Measurements from ENCODE around the gene GAL3ST1.

Gene GAL3ST1

DNA sequence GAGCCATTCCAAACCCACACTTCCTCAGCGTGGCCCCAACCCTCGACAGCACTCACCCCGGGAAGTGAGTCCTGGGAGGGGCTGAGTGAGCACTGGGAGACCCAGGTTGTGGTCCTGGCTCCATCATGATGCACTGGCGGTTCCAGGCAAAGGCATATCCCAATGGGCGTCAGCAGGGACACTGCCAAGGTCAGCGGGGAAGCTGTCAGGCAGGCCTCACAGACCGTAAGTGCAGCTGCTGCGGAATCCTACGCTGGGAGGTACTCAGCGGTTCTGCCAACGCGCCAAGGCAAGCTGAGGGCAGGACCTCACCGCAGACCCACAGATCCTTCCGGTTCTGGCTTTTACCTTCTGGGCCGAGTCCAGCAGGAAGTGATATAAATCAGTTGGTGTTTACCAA is 1.4 kb upstream of the GAL3ST1 start:
- Histone ChIP-seq H3K4me3 (ENCODE audit: low read depth in 1 of 2, low read length in 1 of 2) (no peak overlapping the region), H3K27ac (no peak overlapping the region), H3K4me1 (ENCODE audit: control insufficient read depth in 1 of 2, insufficient read depth in 1 of 2, low read depth in 1 of 2, low read length in 1 of 2) (no peaks in the 10 kb centered on the region), H3K9me3 (no peaks in the 10 kb centered on the region), H3K36me3 (peaks cover 56% of the 10 kb centered on the region), H3K27me3 (peaks cover 43% of the 10 kb centered on the region)
- TF ChIP-seq, protein P1, sequence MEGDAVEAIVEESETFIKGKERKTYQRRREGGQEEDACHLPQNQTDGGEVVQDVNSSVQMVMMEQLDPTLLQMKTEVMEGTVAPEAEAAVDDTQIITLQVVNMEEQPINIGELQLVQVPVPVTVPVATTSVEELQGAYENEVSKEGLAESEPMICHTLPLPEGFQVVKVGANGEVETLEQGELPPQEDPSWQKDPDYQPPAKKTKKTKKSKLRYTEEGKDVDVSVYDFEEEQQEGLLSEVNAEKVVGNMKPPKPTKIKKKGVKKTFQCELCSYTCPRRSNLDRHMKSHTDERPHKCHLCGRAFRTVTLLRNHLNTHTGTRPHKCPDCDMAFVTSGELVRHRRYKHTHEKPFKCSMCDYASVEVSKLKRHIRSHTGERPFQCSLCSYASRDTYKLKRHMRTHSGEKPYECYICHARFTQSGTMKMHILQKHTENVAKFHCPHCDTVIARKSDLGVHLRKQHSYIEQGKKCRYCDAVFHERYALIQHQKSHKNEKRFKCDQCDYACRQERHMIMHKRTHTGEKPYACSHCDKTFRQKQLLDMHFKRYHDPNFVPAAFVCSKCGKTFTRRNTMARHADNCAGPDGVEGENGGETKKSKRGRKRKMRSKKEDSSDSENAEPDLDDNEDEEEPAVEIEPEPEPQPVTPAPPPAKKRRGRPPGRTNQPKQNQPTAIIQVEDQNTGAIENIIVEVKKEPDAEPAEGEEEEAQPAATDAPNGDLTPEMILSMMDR (IDR thresholded peaks at IDR 0.05), result no peak

GRCh38 chr22:30574997-30575671 is 669 bp upstream of the GAL3ST1 start:
- peaks cover 43% of the 10 kb centered on the region for H3K27me3 ChIP-seq
- no peaks in the 10 kb centered on the region for H3K4me1 ChIP-seq (ENCODE audit: control insufficient read depth in 1 of 2, insufficient read depth in 1 of 2, low read depth in 1 of 2, low read length in 1 of 2)
- no peak overlapping the region for H3K4me3 ChIP-seq (ENCODE audit: low read depth in 1 of 2, low read length in 1 of 2)
- H3K36me3 ChIP-seq, result peaks cover 49% of the 10 kb centered on the region
- TF ChIP-seq, protein P1 (IDR thresholded peaks at IDR 0.05), result no peak
- no peaks in the 10 kb centered on the region for H3K9me3 ChIP-seq
- H3K27ac ChIP-seq, result no peak overlapping the region

DNA sequence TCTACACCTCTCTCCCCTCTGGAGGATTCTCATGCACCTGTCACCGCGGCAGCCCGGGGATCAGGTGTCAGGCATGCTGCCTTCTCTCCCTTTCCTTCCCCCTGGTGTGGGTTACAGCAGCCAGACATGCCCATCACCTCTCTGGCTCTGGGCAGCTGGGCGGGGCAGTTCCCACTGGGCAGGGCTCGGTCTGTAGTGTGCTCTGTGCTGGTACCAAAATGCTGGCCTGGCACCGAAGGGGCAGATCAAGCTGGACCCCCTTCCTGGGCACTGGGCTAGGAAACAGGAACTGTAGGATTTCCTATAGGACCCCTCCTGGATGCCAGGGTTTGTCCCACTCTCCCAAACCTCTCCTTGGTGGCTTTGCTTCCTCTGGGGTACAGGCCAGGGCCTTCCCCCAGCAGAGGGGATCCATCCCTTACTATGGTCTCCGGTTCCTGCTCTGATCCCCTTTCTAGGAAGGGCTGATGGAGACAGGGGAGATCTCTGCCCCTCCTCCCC is 821 bp downstream of the GAL3ST1 start:
- H3K36me3 ChIP-seq, result peaks cover 34% of the 10 kb centered on the region
- H3K4me3 ChIP-seq (ENCODE audit: low read depth in 1 of 2, low read length in 1 of 2), result no peak overlapping the region
- no peak overlapping the region for H3K27ac ChIP-seq
- H3K9me3 ChIP-seq, result no peaks in the 10 kb centered on the region
- H3K27me3 ChIP-seq, result peaks cover 43% of the 10 kb centered on the region
- no peaks in the 10 kb centered on the region for H3K4me1 ChIP-seq (ENCODE audit: control insufficient read depth in 1 of 2, insufficient read depth in 1 of 2, low read depth in 1 of 2, low read length in 1 of 2)
- TF ChIP-seq, protein P1 (IDR thresholded peaks at IDR 0.05), result no peak

GRCh38 chr22:30572840-30573593 is 1.4 kb downstream of the GAL3ST1 start:
- Histone ChIP-seq H3K9me3 (no peaks in the 10 kb centered on the region), H3K27me3 (peaks cover 43% of the 10 kb centered on the region), H3K4me1 (ENCODE audit: control insufficient read depth in 1 of 2, insufficient read depth in 1 of 2, low read depth in 1 of 2, low read length in 1 of 2) (no peaks in the 10 kb centered on the region), H3K27ac (no peak overlapping the region), H3K36me3 (peaks cover 28% of the 10 kb centered on the region), H3K4me3 (ENCODE audit: low read depth in 1 of 2, low read length in 1 of 2) (no peak overlapping the region)
- TF ChIP-seq, protein P1 (IDR thresholded peaks at IDR 0.05), result no peak

GRCh38 chr22:30572210-30572609 is 2.3 kb downstream of the GAL3ST1 start:
- Histone ChIP-seq H3K27me3 (peaks cover 43% of the 10 kb centered on the region), H3K36me3 (peaks cover 20% of the 10 kb centered on the region), H3K4me3 (ENCODE audit: low read depth in 1 of 2, low read length in 1 of 2) (no peak overlapping the region), H3K27ac (no peak overlapping the region), H3K9me3 (no peaks in the 10 kb centered on the region), H3K4me1 (ENCODE audit: control insufficient read depth in 1 of 2, insufficient read depth in 1 of 2, low read depth in 1 of 2, low read length in 1 of 2) (no peaks in the 10 kb centered on the region)
- TF ChIP-seq, protein P1 (IDR thresholded peaks at IDR 0.05), result no peak

Measured in neutrophil (primary cell).